Measurements from ENCODE around the gene DPEP3. TPM values are rescaled to one million over a fixed set of nuclear protein-coding genes. Genes with fewer than 3 reads are reported as not detected.
A peak's percentile ranks its signal among the peaks of the same experiment; 100 is the strongest.

DPEP3 gene
- total RNA-seq, 2 donors from 2014 or later = not detected

GRCh38 chr16:67942510-67943255, 37.6 kb downstream of the DPEP3 start:
- Histone ChIP-seq H3K4me1 (peaks cover 11% of the 10 kb centered on the region), H3K9me3 (no peaks in the 10 kb centered on the region), H3K36me3 (replicated peaks in 1 of 2; ENCODE audit: insufficient read depth in 1 of 2, low read depth in 2 of 2) (peaks cover 0 to 8% of the 10 kb centered on the region in 2 donors), H3K27ac (no peak overlapping the region), H3K4me3 (no peak overlapping the region), H3K27me3 (no peaks in the 10 kb centered on the region)
- ATAC-seq (no peak), DNase-seq (no peak)
- WGBS, 2 donors = 67 to 80% methylated on average over 6 to 27 of the region's 27 CpGs
- intact Hi-C loops (cut with DNase I) = no loop called here
- TF ChIP-seq, protein P1, sequence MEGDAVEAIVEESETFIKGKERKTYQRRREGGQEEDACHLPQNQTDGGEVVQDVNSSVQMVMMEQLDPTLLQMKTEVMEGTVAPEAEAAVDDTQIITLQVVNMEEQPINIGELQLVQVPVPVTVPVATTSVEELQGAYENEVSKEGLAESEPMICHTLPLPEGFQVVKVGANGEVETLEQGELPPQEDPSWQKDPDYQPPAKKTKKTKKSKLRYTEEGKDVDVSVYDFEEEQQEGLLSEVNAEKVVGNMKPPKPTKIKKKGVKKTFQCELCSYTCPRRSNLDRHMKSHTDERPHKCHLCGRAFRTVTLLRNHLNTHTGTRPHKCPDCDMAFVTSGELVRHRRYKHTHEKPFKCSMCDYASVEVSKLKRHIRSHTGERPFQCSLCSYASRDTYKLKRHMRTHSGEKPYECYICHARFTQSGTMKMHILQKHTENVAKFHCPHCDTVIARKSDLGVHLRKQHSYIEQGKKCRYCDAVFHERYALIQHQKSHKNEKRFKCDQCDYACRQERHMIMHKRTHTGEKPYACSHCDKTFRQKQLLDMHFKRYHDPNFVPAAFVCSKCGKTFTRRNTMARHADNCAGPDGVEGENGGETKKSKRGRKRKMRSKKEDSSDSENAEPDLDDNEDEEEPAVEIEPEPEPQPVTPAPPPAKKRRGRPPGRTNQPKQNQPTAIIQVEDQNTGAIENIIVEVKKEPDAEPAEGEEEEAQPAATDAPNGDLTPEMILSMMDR (IDR thresholded peaks at IDR 0.05) = no peak
- TF ChIP-seq POLR2A (IDR thresholded peaks at IDR 0.05) = no peak

DNA sequence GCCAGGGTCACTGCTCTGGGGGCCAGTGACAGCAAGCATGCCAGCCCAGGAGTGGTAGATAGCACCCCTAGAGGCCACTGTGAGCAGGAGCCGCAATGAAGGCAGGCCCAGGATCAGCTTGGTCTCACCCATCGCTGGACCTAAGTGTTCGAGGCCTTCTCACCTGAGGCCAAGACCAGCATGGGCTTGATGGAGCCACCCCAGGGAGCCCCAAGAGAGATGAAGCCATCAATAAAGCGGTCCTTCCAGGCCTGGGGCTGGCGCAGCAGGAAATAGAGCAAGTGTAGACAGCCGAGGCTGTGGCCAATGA, 38.1 kb downstream of the DPEP3 start:
- ATAC-seq (peak; percentile 51), DNase-seq (peak in 1 of 4 donors; percentile 52)
- TF ChIP-seq, protein P1 (IDR thresholded peaks at IDR 0.05) = peak; percentile 53 to 63 (median 60)
- no peak for TF ChIP-seq POLR2A (IDR thresholded peaks at IDR 0.05)
- intact Hi-C loops (cut with DNase I) = no loop called here
- Histone ChIP-seq H3K4me1 (peaks cover 16% of the 10 kb centered on the region), H3K27ac (no peak overlapping the region), H3K4me3 (no peak overlapping the region), H3K27me3 (no peaks in the 10 kb centered on the region), H3K9me3 (no peaks in the 10 kb centered on the region), H3K36me3 (replicated peaks in 1 of 2; ENCODE audit: insufficient read depth in 1 of 2, low read depth in 2 of 2) (peaks cover 0 to 4% of the 10 kb centered on the region in 2 donors)
- 87% methylated on average over 6 of the region's 6 CpGs; no CpG with 5 or more reads in 1 of the 2 donors for WGBS, 2 donors

GRCh38 chr16:67941469-67942199, 38.7 kb downstream of the DPEP3 start:
- Histone ChIP-seq H3K4me1 (peaks cover 21% of the 10 kb centered on the region), H3K9me3 (no peaks in the 10 kb centered on the region), H3K4me3 (no peak overlapping the region), H3K27ac (no peak overlapping the region), H3K27me3 (no peaks in the 10 kb centered on the region), H3K36me3 (replicated peaks in 1 of 2; ENCODE audit: insufficient read depth in 1 of 2, low read depth in 2 of 2) (peaks cover 0 to 4% of the 10 kb centered on the region in 2 donors)
- ATAC-seq (no peak), DNase-seq (no peak)
- 76 to 89% methylated on average over 9 of the region's 9 CpGs for WGBS, 2 donors
- TF ChIP-seq POLR2A (IDR thresholded peaks at IDR 0.05) = no peak
- TF ChIP-seq, protein P1 (IDR thresholded peaks at IDR 0.05) = no peak
- intact Hi-C loops (cut with DNase I) = no loop called here

DNA sequence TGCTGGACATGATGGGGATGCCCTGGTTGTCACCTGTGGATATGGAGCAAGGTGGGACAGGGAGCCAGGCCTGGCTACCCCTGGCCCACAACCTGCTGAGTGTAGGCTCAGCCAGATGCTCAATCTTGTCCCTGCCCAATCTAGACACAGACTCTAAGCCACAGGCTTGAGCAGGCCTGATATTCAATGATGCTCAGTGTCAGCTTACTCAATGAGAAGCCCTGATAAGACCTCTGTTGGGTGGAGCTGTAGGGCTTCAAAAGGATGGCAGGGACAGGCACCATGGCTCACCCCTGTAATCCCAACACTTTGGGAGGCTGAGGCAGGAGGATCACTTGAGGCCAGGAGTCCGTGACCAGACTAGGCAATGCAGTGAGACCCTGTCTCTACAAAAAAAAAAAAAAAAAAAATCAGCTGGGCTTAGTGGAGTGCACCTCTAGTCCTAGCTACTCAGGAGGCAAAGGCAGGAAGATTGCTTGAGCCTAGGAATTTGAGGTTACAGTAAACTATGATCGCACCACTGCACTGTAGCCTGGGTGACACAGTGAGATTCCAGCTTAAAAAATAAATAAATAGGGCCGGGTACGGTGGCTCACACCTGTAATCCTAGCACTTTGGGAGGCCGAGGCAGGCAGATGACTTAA, 39.7 kb downstream of the DPEP3 start:
- TF ChIP-seq, protein P1 (IDR thresholded peaks at IDR 0.05) = no peak
- no peak for TF ChIP-seq POLR2A (IDR thresholded peaks at IDR 0.05)
- intact Hi-C loops (cut with DNase I) = no loop called here
- H3K27me3 ChIP-seq = no peaks in the 10 kb centered on the region
- peaks cover 21% of the 10 kb centered on the region for H3K4me1 ChIP-seq
- no peak overlapping the region for H3K4me3 ChIP-seq
- peak overlapping the region in 1 of 4 donors; percentile 2 for H3K27ac ChIP-seq
- 94% methylated on average over 5 of the region's 5 CpGs for WGBS, 2 donors
- no peaks in the 10 kb centered on the region for H3K36me3 ChIP-seq (replicated peaks in 1 of 2; ENCODE audit: insufficient read depth in 1 of 2, low read depth in 2 of 2)
- no peaks in the 10 kb centered on the region for H3K9me3 ChIP-seq
- ATAC-seq (no peak), DNase-seq (no peak)

All from body of pancreas (tissue), 4 donors.